ENCODE results near the gene SLC44A3. TPM values are rescaled to one million over a fixed set of nuclear protein-coding genes. Genes with fewer than 3 reads are reported as not detected.

SLC44A3 gene
- total and polyA plus RNA-seq, 7 donors, result 1.2 to 28.5 (median 4.7) TPM

DNA sequence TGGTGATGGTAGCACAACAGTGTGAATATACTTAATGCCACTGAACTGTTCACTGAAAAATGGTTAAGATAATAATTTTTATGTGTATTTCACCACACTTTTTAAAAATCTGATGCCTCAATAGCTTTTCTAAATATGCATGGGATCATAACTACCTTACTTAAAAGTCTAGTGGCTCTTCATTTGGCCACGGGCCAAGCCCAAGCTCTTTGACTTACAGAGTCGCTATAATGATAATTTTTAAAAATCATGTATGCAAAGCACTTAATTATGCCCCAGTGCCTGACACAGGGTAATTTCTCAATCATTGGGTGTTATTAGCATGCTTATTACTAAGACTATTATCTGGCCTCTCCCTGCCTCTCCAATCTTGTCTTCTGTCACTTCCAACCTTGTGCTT lies 114.4 kb downstream of the SLC44A3 start:
- intact Hi-C loops (cut with DNase I), result loop anchor here (5.0 kb wide), 1 partner anchor 48 kb away; no protein-coding TSS in a partner anchor
- DNase-seq, result no peak
- H3K27me3 ChIP-seq, result no peaks in the 10 kb centered on the region
- H3K4me1 ChIP-seq, result peaks cover 0 to 40% (median 33%) of the 10 kb centered on the region in 4 donors
- WGBS, 2 donors, result 88 to 91% methylated on average over 2 of the region's 2 CpGs
- H3K4me3 ChIP-seq, result no peak overlapping the region
- TF ChIP-seq, protein P1, sequence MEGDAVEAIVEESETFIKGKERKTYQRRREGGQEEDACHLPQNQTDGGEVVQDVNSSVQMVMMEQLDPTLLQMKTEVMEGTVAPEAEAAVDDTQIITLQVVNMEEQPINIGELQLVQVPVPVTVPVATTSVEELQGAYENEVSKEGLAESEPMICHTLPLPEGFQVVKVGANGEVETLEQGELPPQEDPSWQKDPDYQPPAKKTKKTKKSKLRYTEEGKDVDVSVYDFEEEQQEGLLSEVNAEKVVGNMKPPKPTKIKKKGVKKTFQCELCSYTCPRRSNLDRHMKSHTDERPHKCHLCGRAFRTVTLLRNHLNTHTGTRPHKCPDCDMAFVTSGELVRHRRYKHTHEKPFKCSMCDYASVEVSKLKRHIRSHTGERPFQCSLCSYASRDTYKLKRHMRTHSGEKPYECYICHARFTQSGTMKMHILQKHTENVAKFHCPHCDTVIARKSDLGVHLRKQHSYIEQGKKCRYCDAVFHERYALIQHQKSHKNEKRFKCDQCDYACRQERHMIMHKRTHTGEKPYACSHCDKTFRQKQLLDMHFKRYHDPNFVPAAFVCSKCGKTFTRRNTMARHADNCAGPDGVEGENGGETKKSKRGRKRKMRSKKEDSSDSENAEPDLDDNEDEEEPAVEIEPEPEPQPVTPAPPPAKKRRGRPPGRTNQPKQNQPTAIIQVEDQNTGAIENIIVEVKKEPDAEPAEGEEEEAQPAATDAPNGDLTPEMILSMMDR (IDR thresholded peaks at IDR 0.05), result no peak
- no peak overlapping the region for H3K27ac ChIP-seq
- no peaks in the 10 kb centered on the region for H3K9me3 ChIP-seq
- H3K36me3 ChIP-seq, result peaks cover 0 to 9% (median 0%) of the 10 kb centered on the region in 4 donors

DNA sequence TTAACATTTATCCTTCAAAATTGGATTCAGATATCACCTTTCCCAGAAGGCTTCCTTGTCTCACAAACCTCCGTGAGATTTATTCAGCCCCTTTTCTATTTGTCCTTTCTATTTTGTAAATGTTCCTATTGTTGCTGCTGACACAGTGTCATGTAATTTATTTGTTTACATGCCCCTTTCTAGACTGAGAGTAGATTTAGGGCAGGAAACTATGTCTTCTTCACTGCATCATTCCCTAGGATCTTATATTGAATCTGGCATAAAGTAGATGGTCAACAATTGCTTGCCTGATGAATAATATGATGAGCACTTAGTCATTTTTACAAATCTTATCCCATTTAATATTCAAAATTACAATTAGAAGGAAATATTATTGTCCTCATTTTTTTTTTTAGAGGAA lies 114.9 kb downstream of the SLC44A3 start:
- TF ChIP-seq, protein P1 (IDR thresholded peaks at IDR 0.05), result no peak
- TF ChIP-seq EP300 (IDR thresholded peaks at IDR 0.05) (no peak), POLR2A (IDR thresholded peaks at IDR 0.05) (no peak), POLR2AphosphoS5 (IDR thresholded peaks at IDR 0.05) (no peak)
- H3K27me3 ChIP-seq, result no peaks in the 10 kb centered on the region
- WGBS, 2 donors, result 42 to 79% methylated on average over 1 of the region's 1 CpG
- H3K36me3 ChIP-seq, result peaks cover 0 to 9% (median 0%) of the 10 kb centered on the region in 4 donors
- peaks cover 0 to 35% (median 28%) of the 10 kb centered on the region in 4 donors for H3K4me1 ChIP-seq
- no peaks in the 10 kb centered on the region for H3K9me3 ChIP-seq
- no peak for DNase-seq
- intact Hi-C loops (cut with DNase I), result no loop called here
- no peak overlapping the region for H3K4me3 ChIP-seq
- H3K27ac ChIP-seq, result no peak overlapping the region

DNA sequence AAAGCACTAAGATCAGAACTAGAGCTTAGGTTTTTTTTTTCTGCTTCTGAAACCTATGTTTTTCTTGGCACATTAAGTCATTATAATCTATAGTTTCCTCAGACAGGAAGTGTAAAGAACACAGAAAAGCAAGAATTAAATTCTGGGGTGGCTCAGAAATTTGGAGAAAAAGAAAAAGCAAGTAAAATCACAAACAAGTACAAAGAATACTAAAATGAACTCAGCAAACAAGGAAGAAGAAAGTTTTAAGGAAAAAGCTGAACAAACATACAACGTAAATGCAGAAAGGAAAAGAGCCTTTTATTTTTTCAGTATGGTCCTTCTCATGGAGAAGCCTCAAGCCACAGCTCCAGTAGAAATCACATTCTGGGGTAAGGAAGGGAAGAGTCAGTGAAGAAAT lies 115.3 kb downstream of the SLC44A3 start:
- no peaks in the 10 kb centered on the region for H3K27me3 ChIP-seq
- no peaks in the 10 kb centered on the region for H3K9me3 ChIP-seq
- peaks cover 0 to 9% (median 0%) of the 10 kb centered on the region in 4 donors for H3K36me3 ChIP-seq
- DNase-seq, result no peak
- H3K27ac ChIP-seq, result peak overlapping the region in 3 of 4 donors; percentile 32 to 64 (median 55)
- no peak overlapping the region for H3K4me3 ChIP-seq
- TF ChIP-seq POLR2AphosphoS5 (IDR thresholded peaks at IDR 0.05) (no peak), POLR2A (IDR thresholded peaks at IDR 0.05) (no peak), EP300 (IDR thresholded peaks at IDR 0.05) (no peak)
- TF ChIP-seq, protein P1 (IDR thresholded peaks at IDR 0.05), result no peak
- intact Hi-C loops (cut with DNase I), result no loop called here
- WGBS, 2 donors, result 20 to 55% methylated on average over 1 of the region's 1 CpG
- peaks cover 0 to 30% (median 25%) of the 10 kb centered on the region in 4 donors for H3K4me1 ChIP-seq

- 78 to 79% methylated on average over 5 of the region's 5 CpGs for WGBS, 2 donors
- no peak overlapping the region for H3K4me3 ChIP-seq
- intact Hi-C loops (cut with DNase I), result no loop called here
- peak overlapping the region in 3 of 4 donors; percentile 55 to 64 (median 55) for H3K27ac ChIP-seq
- peaks cover 0 to 9% (median 0%) of the 10 kb centered on the region in 4 donors for H3K36me3 ChIP-seq
- peaks cover 0 to 30% (median 23%) of the 10 kb centered on the region in 4 donors for H3K4me1 ChIP-seq
- no peak for DNase-seq
- H3K27me3 ChIP-seq, result no peaks in the 10 kb centered on the region
- H3K9me3 ChIP-seq, result no peaks in the 10 kb centered on the region
- TF ChIP-seq EP300 (IDR thresholded peaks at IDR 0.05) (no peak), POLR2A (IDR thresholded peaks at IDR 0.05) (no peak), POLR2AphosphoS5 (IDR thresholded peaks at IDR 0.05) (no peak)
- TF ChIP-seq, protein P1 (IDR thresholded peaks at IDR 0.05), result no peak
These were observed 116.9 kb downstream of the SLC44A3 start for GRCh38 chr1:94936861-94937620.
